SK-MEL-5 (cell line): Measurements from ENCODE around the gene ALDH4A1. TPM values are rescaled to one million over a fixed set of nuclear protein-coding genes. Genes with fewer than 3 reads are reported as not detected.

Experiments used
- DNase-seq: peaks from one replicate; pipeline ENCODE4 v3.0.0-alpha.2; 2016; ENCODE audit warnings: low read depth, low spot score
- in situ Hi-C: cut with HindIII; loops from 2 replicates; pipeline ENCODE4 v1.10.0; 2016; ENCODE audit warnings: low sequenced_read_pairs, high pct_unique_total_duplicates, low pct_unique_long_range_greater_than_20kb
- total RNA-seq: library from RNA; depleted of rRNA; stranded (reverse); fragments of >200 nt; shearing (Covaris generic); gene quantifications from 2 replicates; pipeline ENCODE4 v1.2.3, GENCODE V29; 2014

The ALDH4A1 gene
- total RNA-seq, 1 experiment from 2014 or later: 8.7 TPM

DNA sequence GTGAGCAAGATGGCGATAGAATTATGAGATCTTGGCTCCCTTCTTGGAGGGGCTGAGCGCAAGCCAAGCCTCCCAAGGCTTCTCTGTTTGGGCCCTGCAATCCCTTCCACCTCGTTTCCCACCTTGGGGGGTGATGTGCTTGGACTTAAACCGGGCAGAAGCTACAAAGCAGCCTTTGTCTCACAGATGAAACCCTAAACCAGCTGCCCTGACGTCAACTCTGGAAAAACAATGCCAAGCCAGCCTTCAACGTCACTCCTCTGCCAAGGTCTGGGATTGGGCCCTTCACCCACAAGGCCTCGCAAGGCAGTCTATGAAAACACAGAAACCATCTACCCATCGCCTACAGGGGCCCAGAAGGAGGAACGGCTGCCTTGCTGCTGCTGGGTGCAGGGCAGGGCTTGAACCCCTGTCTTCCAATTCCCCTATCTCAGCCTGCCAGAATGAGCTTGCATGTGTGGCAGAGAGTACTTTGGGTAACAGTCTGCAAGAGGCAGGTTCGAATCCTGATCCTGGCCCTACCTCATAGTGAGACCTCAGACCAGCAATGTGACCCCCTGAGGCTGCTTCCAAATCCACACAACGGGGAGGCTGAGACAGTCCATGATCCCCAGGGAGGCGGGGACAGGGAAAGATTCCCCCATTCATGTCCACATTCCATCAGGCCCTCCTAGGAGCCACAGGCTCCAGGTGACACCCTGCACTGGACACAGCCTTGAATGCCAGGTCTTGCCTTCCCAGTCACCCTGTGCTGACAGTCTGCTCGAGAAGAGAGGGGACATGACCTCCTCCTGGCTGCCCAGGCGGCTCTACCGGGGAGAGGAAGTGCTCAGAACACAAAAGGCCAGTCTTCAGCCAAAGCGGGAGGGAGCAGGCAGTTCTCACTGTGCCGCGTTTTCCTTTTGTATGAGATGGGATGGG lies 39.1 kb upstream of the ALDH4A1 start:
- in situ Hi-C loops: no loop called here
- DNase-seq: peak; percentile 96

DNA sequence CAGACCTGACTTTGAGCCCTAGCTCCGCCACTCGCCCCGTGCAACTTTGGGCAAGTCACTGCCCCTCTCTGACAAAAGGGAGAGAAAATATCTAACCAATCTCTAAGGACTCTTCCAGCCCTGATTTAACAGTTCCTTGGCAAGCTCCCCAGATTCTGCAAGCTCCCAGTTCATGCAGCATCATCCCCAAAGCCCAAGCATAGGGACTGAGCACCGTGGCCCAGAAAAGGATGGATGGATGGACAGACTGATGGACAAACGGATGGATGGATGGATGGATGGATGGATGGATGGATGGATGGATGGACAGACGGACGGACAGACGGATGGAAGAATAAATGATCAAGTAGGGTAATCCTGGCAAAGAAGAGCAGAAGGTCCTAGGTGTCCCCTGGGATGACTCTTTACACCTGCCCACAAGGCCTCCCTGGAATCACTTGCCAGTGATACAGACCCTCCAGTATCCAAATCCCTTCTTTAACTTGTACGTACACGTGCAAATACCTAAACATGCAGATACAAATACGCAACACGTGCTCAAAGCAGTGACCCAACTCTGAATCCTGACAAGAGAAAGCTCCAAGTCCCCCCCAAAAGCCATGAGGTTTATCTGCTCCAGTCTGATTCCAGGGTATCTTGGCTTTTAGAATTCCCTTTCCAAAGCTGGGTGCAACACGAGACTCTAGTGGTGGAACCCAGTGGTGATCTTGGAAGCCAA lies 38.1 kb upstream of the ALDH4A1 start:
- in situ Hi-C loops: no loop called here
- no peak for DNase-seq

DNA sequence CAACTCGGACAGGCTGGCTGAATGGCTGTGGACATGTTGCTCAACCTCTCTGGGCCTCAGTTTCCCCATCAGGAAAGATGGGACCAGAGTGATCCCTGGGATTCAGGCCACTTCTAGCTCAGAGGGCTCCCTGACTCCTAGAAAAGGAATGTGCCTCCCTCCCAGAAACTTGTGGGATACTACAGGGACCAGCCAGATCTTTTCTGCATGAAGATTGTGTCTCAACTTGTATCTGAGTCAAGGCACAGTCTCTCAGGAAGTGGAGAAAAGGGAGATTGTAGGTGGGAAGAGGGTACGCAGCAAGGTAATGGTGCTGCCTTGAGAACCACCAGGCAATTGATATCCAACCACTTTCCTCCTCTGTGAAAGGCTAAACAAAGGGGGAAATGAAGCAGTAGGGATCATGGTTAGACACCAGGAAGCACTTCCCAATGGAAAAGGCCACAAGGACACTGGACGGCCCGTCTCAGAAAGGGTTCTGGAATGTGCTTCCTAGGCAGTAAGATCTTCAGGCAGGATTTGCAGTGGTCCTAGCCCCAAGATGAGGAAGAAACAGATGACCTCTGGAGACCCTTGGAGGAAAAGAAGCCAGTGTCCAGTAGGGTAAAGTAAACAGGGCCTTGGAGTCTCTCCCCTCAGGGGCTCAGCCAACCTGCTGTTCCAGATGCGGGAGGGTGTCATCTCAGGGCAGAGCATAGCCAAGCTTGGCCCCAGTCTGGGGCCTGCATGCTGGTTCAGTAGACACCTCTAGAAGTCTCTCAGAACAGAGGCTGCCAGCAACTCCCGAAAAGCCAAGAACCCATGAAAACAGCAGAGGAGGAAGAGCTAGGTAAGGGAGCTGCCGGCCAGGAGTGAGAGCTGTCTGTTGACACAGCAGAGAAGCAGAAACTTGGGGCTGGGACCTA lies 37.3 kb upstream of the ALDH4A1 start:
- in situ Hi-C loops: no loop called here
- no peak for DNase-seq

DNA sequence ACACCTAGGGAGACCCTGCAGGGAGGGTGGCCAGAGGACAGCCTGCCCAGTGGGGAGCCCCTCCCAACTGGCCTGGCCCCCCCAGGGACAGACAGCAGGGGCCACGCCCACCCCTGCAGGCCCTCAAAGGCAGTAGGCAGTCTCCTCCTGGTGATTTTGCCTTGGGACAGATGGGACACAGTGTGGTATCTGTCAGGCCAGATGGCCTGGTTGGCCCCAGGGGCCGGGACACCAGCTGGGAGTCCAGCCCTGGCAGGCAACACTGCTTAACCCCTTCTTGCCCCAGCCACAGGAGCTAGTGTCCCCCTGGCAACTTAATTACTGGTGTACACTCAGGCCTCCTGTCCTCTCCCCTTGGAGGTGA lies 36.3 kb upstream of the ALDH4A1 start:
- in situ Hi-C loops: no loop called here
- no peak for DNase-seq

DNA sequence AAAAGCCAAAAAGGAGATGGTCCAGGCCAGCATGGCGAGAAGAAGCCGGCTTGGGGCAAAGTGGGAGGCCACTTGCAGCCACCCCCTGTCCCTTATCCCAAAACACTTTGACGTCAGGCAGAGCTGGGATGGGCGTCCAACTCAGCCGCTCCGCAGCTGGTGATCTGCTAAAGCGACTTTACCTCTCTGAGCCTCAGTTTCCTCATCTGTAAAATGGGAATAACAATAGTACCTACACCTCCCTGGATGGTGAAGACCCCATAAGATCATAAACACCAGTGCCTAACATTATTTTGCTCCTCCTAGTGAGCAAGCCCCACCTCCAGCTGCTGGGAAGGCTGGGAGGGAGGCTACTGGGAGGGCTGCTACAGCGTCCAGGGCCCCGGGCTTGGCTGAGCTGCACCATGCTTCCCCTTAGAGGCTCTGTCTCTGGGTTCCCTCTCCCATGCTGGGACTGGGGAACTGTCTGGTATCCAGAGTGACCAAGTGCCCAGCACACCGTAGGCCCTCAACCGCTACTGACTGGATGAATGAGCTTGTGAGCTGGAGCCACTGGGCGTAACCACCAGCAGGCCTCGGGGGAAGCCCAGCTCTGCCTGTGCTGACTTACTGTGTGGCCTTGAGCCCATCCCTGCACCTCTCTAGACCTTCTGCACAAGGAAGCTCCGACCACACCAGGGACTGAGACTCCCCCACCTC lies 35.8 kb upstream of the ALDH4A1 start:
- in situ Hi-C loops: no loop called here
- no peak for DNase-seq

DNA sequence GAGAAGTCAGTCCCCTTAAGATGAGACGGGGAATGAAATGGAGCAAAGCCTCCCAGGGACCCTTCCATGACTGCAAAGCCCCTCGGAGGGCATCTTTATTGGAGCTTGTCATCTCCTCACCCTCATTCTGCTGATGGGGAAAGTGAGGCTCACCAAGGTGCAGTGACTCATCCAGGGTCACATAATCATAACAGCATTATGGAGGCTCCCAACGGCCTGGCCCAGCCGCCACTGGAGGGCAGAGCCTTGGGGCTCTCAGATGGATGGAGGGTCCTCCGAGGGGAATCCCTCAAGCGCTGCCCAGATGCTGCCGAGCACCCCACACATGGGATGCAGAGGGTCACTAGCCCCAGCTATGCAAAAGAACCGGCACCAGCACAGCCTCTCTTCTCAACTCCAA lies 35.2 kb upstream of the ALDH4A1 start:
- in situ Hi-C loops: no loop called here
- DNase-seq: no peak

DNA sequence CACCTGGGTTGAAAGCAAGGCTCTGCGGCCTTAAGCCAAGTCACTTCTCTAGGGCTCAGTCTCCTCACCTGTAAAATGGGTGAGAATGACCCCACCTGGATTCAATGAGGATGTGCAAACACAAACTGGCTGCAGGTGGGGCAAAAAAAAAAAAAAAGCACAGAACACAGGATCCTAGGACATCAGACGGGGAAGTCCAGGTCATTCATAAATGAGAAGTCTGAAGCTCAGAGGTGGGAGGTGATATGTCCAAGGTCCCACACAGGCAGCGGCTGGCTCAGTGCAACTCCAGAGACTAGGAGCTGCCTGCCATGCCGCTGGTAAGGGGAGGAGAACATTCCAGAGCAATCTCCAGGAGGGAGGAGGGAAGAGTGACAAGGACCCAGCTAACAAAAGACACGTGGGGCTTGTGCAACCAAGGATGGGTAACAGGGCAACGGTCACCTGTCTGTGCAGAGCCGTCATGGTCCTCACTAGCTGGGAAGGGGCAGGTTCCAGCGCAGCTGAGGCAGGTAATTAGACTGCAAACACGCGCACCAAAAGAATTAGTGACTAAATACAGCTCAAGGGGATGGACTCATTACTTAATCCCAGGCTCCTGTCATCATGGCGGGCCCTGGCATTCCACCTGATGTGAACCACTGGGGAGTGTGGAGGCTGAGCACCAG lies 34.6 kb upstream of the ALDH4A1 start:
- in situ Hi-C loops: no loop called here
- no peak for DNase-seq

DNA sequence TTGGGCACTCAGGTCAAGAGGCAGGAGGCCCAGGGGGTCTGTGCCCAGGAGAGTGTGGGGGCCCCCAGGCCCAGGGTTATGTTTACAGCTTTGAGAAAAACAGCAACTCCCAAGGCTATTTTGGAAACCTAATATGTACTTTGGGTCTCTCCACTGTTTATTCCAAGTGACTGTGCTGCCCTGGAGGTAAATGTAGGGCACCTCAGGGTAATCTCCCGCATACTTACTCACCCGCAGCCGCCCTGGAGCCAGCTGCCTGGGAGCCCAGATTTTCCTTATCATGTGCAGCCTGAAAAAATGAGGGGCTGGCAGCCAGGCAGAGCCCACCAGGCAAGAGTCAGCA lies 34.1 kb upstream of the ALDH4A1 start:
- no peak for DNase-seq
- in situ Hi-C loops: no loop called here

DNA sequence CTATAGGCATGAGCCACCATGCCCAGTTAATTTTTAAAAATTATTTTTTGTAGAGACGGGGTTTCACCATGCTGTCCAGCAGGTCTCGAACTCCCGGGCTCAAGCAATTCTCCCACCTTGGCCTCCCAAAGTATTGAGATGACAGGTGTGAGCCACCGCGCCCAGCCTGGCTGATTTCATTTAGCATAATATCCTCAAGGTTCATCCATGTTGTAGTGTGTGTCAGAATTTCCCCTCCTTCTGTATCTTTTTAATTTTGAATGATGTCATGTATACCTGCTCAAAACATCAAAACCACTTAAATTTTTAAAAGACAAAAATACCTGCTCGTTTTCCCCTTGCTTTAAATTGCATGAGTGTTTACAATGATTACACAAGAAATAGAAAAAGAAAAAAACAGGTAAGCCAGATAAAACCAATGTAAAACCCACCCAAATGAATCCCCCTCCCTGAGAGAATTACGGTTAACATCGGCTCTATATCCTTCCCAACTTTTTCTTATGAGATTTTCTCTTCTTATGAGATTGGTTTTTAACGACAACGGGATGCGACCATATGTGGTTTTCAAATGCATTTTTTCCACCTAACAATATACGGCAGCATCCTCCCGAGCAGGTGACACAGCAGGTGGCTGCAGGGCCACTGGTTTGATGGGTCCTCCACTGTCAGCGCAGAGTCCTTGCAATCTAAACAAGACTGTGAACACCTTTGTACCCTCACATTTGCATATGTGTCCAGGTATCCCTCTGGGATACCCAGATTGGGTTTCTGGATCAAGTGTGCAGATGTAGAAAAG lies 32.0 kb upstream of the ALDH4A1 start:
- in situ Hi-C loops: no loop called here
- DNase-seq: no peak

DNA sequence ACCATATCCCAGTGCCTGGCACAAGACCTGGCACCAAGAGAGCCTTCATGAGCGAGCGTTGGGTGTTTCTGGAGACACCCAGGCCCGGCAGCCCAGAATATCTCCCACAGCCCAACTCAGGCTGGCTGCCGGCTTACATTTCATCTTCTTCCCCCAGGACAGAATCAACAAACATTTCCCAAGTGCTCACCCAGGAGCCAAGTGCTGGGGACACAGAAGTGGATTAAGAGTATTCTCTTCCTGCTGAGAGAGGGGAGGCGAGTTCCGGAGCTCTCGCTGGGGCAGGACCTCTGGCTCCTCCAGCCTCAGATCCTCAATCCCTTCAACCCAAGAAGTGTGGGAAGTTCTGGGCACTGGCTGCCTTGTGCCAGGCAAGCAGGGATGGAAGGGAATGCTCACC lies 30.5 kb upstream of the ALDH4A1 start:
- no peak for DNase-seq
- in situ Hi-C loops: no loop called here

DNA sequence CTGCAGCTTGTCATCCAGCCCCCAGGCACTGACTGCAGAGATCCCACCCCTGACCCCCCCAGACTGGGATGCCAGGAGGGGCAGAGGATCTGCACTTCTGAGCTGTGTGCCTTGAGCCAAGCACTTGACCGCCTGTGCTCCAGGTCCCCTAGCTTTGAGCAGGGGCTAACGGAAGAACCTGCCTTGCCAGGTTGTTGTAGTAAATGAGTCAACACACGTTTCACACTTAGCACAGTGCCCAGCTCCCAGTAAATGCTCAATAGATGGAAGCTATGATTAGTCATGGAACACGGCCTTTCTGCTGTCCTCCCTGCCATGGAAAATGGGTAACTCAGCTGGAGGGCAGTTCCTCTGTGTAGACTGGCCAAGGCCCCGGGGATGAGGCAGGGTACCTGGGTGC lies 30.0 kb upstream of the ALDH4A1 start:
- in situ Hi-C loops: no loop called here
- DNase-seq: no peak

DNA sequence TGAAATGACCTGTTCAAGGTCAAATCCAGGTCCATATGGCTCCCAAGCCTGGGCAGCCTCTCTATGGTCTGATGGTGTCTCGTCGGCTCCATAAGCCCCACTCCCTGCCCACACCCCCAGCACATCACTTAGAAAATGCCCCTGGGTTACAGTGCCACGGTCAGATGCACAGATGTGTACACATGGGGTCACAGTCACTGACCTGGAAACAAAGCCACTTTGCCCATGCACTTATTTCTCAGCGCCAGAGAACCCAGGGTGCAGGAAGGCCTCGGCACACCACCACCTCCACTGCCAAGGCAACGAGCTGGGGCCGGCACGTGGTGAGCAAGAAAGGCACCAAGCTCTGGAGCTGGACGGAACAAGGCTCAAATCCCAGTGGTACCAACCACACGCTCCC lies 29.4 kb upstream of the ALDH4A1 start:
- no peak for DNase-seq
- in situ Hi-C loops: no loop called here

DNA sequence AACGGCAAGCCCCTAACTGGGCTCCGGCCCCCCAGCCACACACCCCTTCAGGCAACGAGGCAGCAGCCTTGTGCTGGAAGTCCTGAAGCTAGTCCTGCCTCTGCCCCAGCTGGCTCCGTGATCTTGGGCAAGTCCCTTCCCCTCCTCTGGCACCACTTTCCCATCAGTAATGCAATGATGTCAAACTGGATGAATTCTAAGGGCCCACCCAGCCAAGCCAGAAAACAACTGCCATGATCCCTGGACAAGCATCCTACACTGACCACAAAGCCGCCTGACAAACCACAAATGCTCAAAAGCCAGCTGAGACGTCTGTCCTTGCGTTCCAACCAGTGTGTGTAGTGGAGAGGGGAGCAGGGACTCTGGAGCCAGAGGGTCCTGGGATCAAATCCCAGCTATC lies 27.3 kb upstream of the ALDH4A1 start:
- in situ Hi-C loops: no loop called here
- DNase-seq: no peak

DNA sequence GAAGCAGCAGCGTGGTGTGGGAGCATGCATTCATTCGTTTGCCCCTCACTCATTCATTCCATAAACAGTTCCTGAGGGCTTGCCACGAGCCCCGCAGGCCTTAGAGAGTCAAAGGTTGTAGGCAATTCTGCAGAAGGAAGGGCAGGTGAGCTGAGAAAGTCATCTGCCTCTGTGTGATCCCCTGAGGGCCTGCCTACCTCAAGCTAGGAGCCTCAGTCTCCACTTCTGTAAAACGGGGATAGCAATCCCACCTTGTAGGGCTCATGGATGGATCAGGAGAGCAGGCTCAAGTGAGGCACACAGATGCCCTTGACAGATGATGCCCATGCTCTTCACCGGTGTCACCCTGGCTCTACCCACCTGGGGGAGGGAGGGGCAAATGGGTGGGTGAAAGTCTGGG lies 26.6 kb upstream of the ALDH4A1 start:
- no peak for DNase-seq
- in situ Hi-C loops: no loop called here

DNA sequence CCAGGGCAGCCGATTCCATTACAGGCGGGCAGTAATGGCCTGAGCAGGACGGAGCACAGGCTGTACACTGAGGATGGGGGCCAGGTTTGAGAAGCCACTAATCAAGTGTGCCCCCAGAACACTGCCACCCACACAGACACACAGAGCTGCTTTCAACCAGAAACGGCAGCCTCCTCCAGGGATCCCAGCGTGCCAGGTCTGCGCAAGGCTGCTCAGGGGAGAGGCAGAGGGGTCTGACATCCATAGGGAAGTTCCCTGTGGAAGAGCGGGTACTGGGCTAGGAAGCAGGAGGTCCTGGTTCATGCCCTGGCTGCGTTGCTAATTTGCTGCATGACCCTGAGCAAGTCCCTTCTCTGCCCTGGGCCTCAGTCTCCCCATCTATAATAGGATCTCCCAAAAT lies 26.1 kb upstream of the ALDH4A1 start:
- DNase-seq: no peak
- in situ Hi-C loops: no loop called here

DNA sequence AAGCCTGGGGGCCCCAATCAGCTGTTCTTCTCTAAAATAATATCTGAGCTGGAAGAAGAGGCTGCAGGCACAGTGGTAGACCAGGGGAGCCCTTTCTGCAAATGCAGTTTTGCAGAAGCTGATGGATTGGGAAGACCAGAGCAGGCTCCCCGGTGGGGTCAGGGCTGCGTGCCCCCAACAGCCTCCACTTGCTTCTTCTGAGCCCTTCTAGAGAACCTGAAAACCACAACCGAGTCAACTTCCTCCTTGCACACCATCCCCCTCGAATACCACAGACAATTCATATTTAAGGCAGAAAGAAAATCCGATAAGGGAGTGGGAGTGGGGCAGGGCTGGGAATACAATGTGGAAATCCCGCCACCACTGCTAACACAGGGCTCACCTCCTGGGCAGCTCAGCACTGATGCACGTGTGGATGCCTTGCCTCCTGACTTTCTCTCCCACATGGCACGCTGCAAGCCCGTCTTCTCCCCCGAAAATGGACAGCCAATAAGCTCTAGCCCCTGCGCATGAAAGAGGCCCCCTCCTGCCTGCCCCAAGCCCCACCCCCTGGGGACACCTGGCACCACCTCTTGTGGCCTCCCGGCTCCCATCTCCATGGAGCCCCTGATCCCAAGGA lies 25.4 kb upstream of the ALDH4A1 start:
- in situ Hi-C loops: no loop called here
- DNase-seq: no peak
